Measurements from ENCODE around the gene OR1S2. TPM values are rescaled to one million over a fixed set of nuclear protein-coding genes. Genes with fewer than 3 reads are reported as not detected.

OR1S2 gene
- polyA plus RNA-seq, 2 donors = not detected

Other genes with a start within 250 kb of the OR1S2 start
- gene OR9Q1, start 180.3 kb downstream of the OR1S2 start, polyA plus RNA-seq = not detected
- gene OR6Q1, start 173.2 kb downstream of the OR1S2 start, polyA plus RNA-seq = not detected
- not detected for gene OR9I1, start 78.6 kb downstream of the OR1S2 start, polyA plus RNA-seq
- gene OR9Q2, start 15.1 kb downstream of the OR1S2 start, polyA plus RNA-seq = not detected
- gene OR1S1, start 8.6 kb upstream of the OR1S2 start, polyA plus RNA-seq = not detected
- gene OR10Q1, start 24.8 kb upstream of the OR1S2 start, polyA plus RNA-seq = not detected
- not detected for gene OR10W1, start 64.1 kb upstream of the OR1S2 start, polyA plus RNA-seq
- not detected for gene OR5B17, start 154.9 kb upstream of the OR1S2 start, polyA plus RNA-seq
- not detected for gene OR5B3, start 202.7 kb upstream of the OR1S2 start, polyA plus RNA-seq
- not detected for gene OR5B2, start 224.0 kb upstream of the OR1S2 start, polyA plus RNA-seq
- gene OR5B12, start 238.1 kb upstream of the OR1S2 start, polyA plus RNA-seq = not detected